ENCODE data around the gene SYNE2.

The SYNE2 gene

GRCh38 chr14:63951429-63951828, 98.6 kb downstream of the SYNE2 start:
- in situ Hi-C loops (cut with HindIII; ENCODE audit: low sequenced_read_pairs): no loop called here

GRCh38 chr14:63952053-63952932, 99.5 kb downstream of the SYNE2 start:
- in situ Hi-C loops (cut with HindIII; ENCODE audit: low sequenced_read_pairs): no loop called here
- TF ChIP-seq CTCF (IDR thresholded peaks at IDR 0.05; ENCODE audit: low read depth, low read length): no peak
- no peak overlapping the region for H3K4me3 ChIP-seq (ENCODE audit: low read depth, low read length)
- DNase-seq (ENCODE audit: low read depth, low spot score): peak; percentile 10

More at GRCh38 chr14:63951429-63951828, 98.6 kb downstream of the SYNE2 start:
- H3K4me3 ChIP-seq (ENCODE audit: low read depth, low read length): no peak overlapping the region
- TF ChIP-seq CTCF (IDR thresholded peaks at IDR 0.05; ENCODE audit: low read depth, low read length): no peak
- DNase-seq (ENCODE audit: low read depth, low spot score): no peak

GRCh38 chr14:63952933-63953437, 100.2 kb downstream of the SYNE2 start:
- in situ Hi-C loops (cut with HindIII; ENCODE audit: low sequenced_read_pairs): no loop called here
- TF ChIP-seq CTCF (IDR thresholded peaks at IDR 0.05; ENCODE audit: low read depth, low read length): no peak
- no peak overlapping the region for H3K4me3 ChIP-seq (ENCODE audit: low read depth, low read length)
- DNase-seq (ENCODE audit: low read depth, low spot score): no peak

- H3K4me3 ChIP-seq (ENCODE audit: low read depth, low read length): no peak overlapping the region
- in situ Hi-C loops (cut with HindIII; ENCODE audit: low sequenced_read_pairs): no loop called here
- no peak for TF ChIP-seq CTCF (IDR thresholded peaks at IDR 0.05; ENCODE audit: low read depth, low read length)
- no peak for DNase-seq (ENCODE audit: low read depth, low spot score)
Observed at GRCh38 chr14:63956326-63956725, 103.5 kb downstream of the SYNE2 start.

GRCh38 chr14:63960926-63961567, 108.2 kb downstream of the SYNE2 start:
- peak; percentile 48 for DNase-seq (ENCODE audit: low read depth, low spot score)
- in situ Hi-C loops (cut with HindIII; ENCODE audit: low sequenced_read_pairs): no loop called here
- H3K4me3 ChIP-seq (ENCODE audit: low read depth, low read length): no peak overlapping the region
- TF ChIP-seq CTCF (IDR thresholded peaks at IDR 0.05; ENCODE audit: low read depth, low read length): no peak

- no peak for DNase-seq (ENCODE audit: low read depth, low spot score)
- no peak for TF ChIP-seq CTCF (IDR thresholded peaks at IDR 0.05; ENCODE audit: low read depth, low read length)
- in situ Hi-C loops (cut with HindIII; ENCODE audit: low sequenced_read_pairs): no loop called here
Observed at GRCh38 chr14:63962906-63963305, 110.1 kb downstream of the SYNE2 start.

More at GRCh38 chr14:63962906-63963305, 110.1 kb downstream of the SYNE2 start:
- no peak overlapping the region for H3K4me3 ChIP-seq (ENCODE audit: low read depth, low read length)

Measured in astrocyte of the spinal cord (primary cell).